ENCODE results near the gene MCIDAS.

MCIDAS gene

GRCh38 chr5:55226934-55227663 is at the start of gene MCIDAS:
Gene MCIDAS, minus strand, starts transcription at chr5:55227315. Its CDS starts 177 bp downstream, at chr5:55227138.
- DNase-seq (ENCODE audit: low spot score) = peak; percentile 21

GRCh38 chr5:55276771-55277170 is 49.7 kb upstream of the MCIDAS start:
- peak; percentile 82 for DNase-seq (ENCODE audit: low spot score)

GRCh38 chr5:55258339-55258738 is 31.2 kb upstream of the MCIDAS start:
- no peak for DNase-seq (ENCODE audit: low spot score)

- no peak for DNase-seq (ENCODE audit: low spot score)
These were observed 27.7 kb upstream of the MCIDAS start for GRCh38 chr5:55254802-55255201.

- no peak for DNase-seq (ENCODE audit: low spot score)
These were observed 22.9 kb upstream of the MCIDAS start for GRCh38 chr5:55250064-55250463.

GRCh38 chr5:55241746-55242145 is 14.6 kb upstream of the MCIDAS start:
- no peak for DNase-seq (ENCODE audit: low spot score)

- DNase-seq (ENCODE audit: low spot score) = no peak
These were observed 9.7 kb upstream of the MCIDAS start for GRCh38 chr5:55236800-55237199.

GRCh38 chr5:55234121-55234700 is 7.1 kb upstream of the MCIDAS start:
- no peak for DNase-seq (ENCODE audit: low spot score)

GRCh38 chr5:55232985-55233928 is 6.1 kb upstream of the MCIDAS start, which contains the start of gene CCNO:
Gene CCNO, minus strand, starts transcription at chr5:55233608. Its CDS starts 85 bp downstream, at chr5:55233523.
- peak; percentile 40 for DNase-seq (ENCODE audit: low spot score)

- DNase-seq (ENCODE audit: low spot score) = no peak
These were observed 5.3 kb upstream of the MCIDAS start for GRCh38 chr5:55232271-55232984.

GRCh38 chr5:55231919-55232270 is 4.8 kb upstream of the MCIDAS start:
- DNase-seq (ENCODE audit: low spot score) = no peak

- no peak for DNase-seq (ENCODE audit: low spot score)
These were observed 4.2 kb upstream of the MCIDAS start for GRCh38 chr5:55231029-55231918.

- DNase-seq (ENCODE audit: low spot score) = no peak
These were observed 3.0 kb upstream of the MCIDAS start for GRCh38 chr5:55230086-55230629.

GRCh38 chr5:55227664-55228430 is 732 bp upstream of the MCIDAS start:
- no peak for DNase-seq (ENCODE audit: low spot score)

GRCh38 chr5:55226027-55226933 is 835 bp downstream of the MCIDAS start:
- peak; percentile 66 for DNase-seq (ENCODE audit: low spot score)

GRCh38 chr5:55225346-55225745 is 1.8 kb downstream of the MCIDAS start:
- DNase-seq (ENCODE audit: low spot score) = no peak

GRCh38 chr5:55223812-55224240 is 3.3 kb downstream of the MCIDAS start:
- no peak for DNase-seq (ENCODE audit: low spot score)

- DNase-seq (ENCODE audit: low spot score) = no peak
These were observed 3.9 kb downstream of the MCIDAS start for GRCh38 chr5:55222985-55223811.

Data from COLO829 (cell line).